Sigmoid colon (tissue), 7 donors: ENCODE measurements around the gene MSANTD3. TPM values are rescaled to one million over a fixed set of nuclear protein-coding genes. Genes with fewer than 3 reads are reported as not detected.
"Not testable (repeated sequence)": the region's sequence is repeated elsewhere in the genome, so short reads cannot be mapped to it uniquely, and the experiment has no call there.

Experiments used
- DNase-seq: peaks from one replicate; pipeline ENCODE4 v3.0.0-alpha.2; 2019
- H3K27ac ChIP-seq, 4 donors: fragments of 200-600 bp; sonication (generic); one replicate each; pipeline ENCODE4 v1.5.1; 2016 to 2019; ENCODE audit warnings: mild to moderate bottlenecking in 1 of 4
- H3K27me3 ChIP-seq, 3 donors: fragments of 200-600 bp; sonication (generic); one replicate each; pipeline ENCODE4 v1.5.1; 2019; ENCODE audit warnings: mild to moderate bottlenecking in 1 of 3
- H3K36me3 ChIP-seq, 4 donors: fragments of 200-600 bp; sonication (generic); one replicate each; pipeline ENCODE4 v1.5.1; 2016 to 2019
- H3K4me1 ChIP-seq, 4 donors: fragments of 200-600 bp; sonication (generic); one replicate each; pipeline ENCODE4 v1.5.1; 2017 to 2019
- H3K4me3 ChIP-seq, 4 donors: fragments of 200-600 bp; sonication (generic); one replicate each; pipeline ENCODE4 v1.5.1; 2017 to 2019; ENCODE audit warnings: mild to moderate bottlenecking in 2 of 4, moderate library complexity in 1 of 4
- H3K9me3 ChIP-seq, 4 donors: fragments of 200-600 bp in 3 of 4; sonication (generic) in 3 of 4; one replicate each; pipeline versions ENCODE4 v1.5.1 to v1.6.1; 2013 to 2019
- EP300 ChIP-seq, 4 donors: sonication (generic); formaldehyde crosslinking; IDR thresholded peaks; one replicate each; pipeline ENCODE4 v1.6.1; 2017; ENCODE audit warnings: antibody characterized with exemption in 4 of 4
- POLR2A ChIP-seq, 2 donors: fragments of 450-650 bp; IDR thresholded peaks; one replicate each; pipeline ENCODE4 v1.6.1; 2016; ENCODE audit warnings: antibody characterized with exemption in 2 of 2, mild to moderate bottlenecking in 2 of 2, moderate library complexity in 2 of 2
- POLR2AphosphoS5 ChIP-seq, 4 donors: sonication (generic); formaldehyde crosslinking; IDR thresholded peaks; one replicate each; pipeline ENCODE4 v1.6.1; 2017; ENCODE audit warnings: antibody characterized with exemption in 4 of 4
- WGBS, 2 donors: extraction: QIAGEN DNeasy Blood & Tissue Kit; methylation state at CpG; one replicate each; pipeline ENCODE4 v1.1.7; 2013; 5-methylcytosine and 5-hydroxymethylcytosine counted together
- intact Hi-C: fragments of 100-400 bp; cut with DNase I; formaldehyde crosslinking; loops from one replicate; pipeline ENCODE4 v1.15.1; 2023
- polyA plus RNA-seq, 3 donors: library from polyadenylated mRNA; stranded (reverse); fragments of 200-250 nt; gene quantifications; one replicate each; pipeline ENCODE4 v1.2.3, GENCODE V29; 2013
- total RNA-seq, 4 donors: library from RNA; depleted of rRNA; stranded (reverse); fragments of >200 nt; gene quantifications; one replicate each; pipeline ENCODE4 v1.1.0, GENCODE V29; 2016
- TF ChIP-seq, protein P1 (sequence below), 4 experiments: fragments of 450-650 bp in 3 of 4; fragments of 200-600 bp in 1 of 4; IDR thresholded peaks; one replicate each; pipeline ENCODE4 v1.5.1; 2016 to 2019; ENCODE audit warnings: antibody characterized with exemption in 4 of 4, mild to moderate bottlenecking in 3 of 4, moderate library complexity in 2 of 4
- donor health status: healthy with polysubstance abuse.
- donor health status: Bipolar disorder and iron deficiency.
- donor health status: healthy.

MSANTD3 gene
- total and polyA plus RNA-seq, 7 donors: 9.2 to 41.8 (median 25.2) TPM

GRCh38 chr9:100432736-100433135 is 5.8 kb downstream of the MSANTD3 start:
- WGBS, 2 donors: 95 to 96% methylated on average over 3 of the region's 3 CpGs
- no peak for DNase-seq
- peaks cover 0 to 30% (median 24%) of the 10 kb centered on the region in 4 donors for H3K4me1 ChIP-seq
- H3K27ac ChIP-seq: no peak overlapping the region
- no peaks in the 10 kb centered on the region for H3K36me3 ChIP-seq
- no peak overlapping the region for H3K4me3 ChIP-seq
- no peaks in the 10 kb centered on the region for H3K27me3 ChIP-seq
- no peaks in the 10 kb centered on the region for H3K9me3 ChIP-seq
- no peak for TF ChIP-seq POLR2A (IDR thresholded peaks at IDR 0.05)
- no peak for TF ChIP-seq EP300 (IDR thresholded peaks at IDR 0.05)
- intact Hi-C loops: no loop called here

DNA sequence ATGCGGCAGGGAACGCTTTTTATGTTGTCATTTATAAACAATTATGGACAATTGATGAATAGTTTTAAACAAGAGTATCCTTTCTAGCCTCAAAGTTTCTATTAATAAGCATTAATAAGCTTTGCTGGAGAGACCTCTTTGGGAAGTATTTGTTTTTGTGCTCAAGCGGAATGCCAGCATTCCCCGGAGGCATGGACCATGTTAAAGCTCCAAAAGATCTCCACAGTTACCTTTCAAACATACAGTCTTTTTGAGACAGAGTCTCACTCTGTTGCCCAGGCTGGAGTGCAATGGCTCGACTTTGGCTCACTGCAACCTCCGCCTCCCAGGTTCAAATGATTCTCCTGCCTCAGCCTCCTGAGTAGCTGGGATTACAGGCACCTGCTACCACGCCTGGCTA is 9.6 kb downstream of the MSANTD3 start:
- DNase-seq: no peak
- Histone ChIP-seq H3K27me3 (no peaks in the 10 kb centered on the region), H3K4me1 (peaks cover 0 to 5% (median 2%) of the 10 kb centered on the region in 4 donors), H3K27ac (no peak overlapping the region), H3K36me3 (no peaks in the 10 kb centered on the region), H3K4me3 (no peak overlapping the region), H3K9me3 (no peaks in the 10 kb centered on the region)
- 84 to 95% methylated on average over 7 of the region's 7 CpGs for WGBS, 2 donors
- intact Hi-C loops: no loop called here
- TF ChIP-seq EP300 (IDR thresholded peaks at IDR 0.05) (no peak), POLR2AphosphoS5 (IDR thresholded peaks at IDR 0.05) (no peak), POLR2A (IDR thresholded peaks at IDR 0.05) (no peak)
- TF ChIP-seq, protein P1, sequence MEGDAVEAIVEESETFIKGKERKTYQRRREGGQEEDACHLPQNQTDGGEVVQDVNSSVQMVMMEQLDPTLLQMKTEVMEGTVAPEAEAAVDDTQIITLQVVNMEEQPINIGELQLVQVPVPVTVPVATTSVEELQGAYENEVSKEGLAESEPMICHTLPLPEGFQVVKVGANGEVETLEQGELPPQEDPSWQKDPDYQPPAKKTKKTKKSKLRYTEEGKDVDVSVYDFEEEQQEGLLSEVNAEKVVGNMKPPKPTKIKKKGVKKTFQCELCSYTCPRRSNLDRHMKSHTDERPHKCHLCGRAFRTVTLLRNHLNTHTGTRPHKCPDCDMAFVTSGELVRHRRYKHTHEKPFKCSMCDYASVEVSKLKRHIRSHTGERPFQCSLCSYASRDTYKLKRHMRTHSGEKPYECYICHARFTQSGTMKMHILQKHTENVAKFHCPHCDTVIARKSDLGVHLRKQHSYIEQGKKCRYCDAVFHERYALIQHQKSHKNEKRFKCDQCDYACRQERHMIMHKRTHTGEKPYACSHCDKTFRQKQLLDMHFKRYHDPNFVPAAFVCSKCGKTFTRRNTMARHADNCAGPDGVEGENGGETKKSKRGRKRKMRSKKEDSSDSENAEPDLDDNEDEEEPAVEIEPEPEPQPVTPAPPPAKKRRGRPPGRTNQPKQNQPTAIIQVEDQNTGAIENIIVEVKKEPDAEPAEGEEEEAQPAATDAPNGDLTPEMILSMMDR (IDR thresholded peaks at IDR 0.05): no peak

- peaks cover 0 to 4% (median 0%) of the 10 kb centered on the region in 4 donors for H3K4me1 ChIP-seq
- intact Hi-C loops: no loop called here
- no peaks in the 10 kb centered on the region for H3K9me3 ChIP-seq
- no peaks in the 10 kb centered on the region for H3K27me3 ChIP-seq
- H3K4me3 ChIP-seq: no peak overlapping the region
- H3K36me3 ChIP-seq: peaks cover 0 to 9% (median 0%) of the 10 kb centered on the region in 4 donors
- DNase-seq: peak; percentile 86
- WGBS, 2 donors: 76 to 77% methylated on average over 1 of the region's 1 CpG
- TF ChIP-seq, protein P1 (IDR thresholded peaks at IDR 0.05): peak; percentile 54 to 98 (median 82)
- no peak for TF ChIP-seq POLR2AphosphoS5 (IDR thresholded peaks at IDR 0.05)
- no peak for TF ChIP-seq EP300 (IDR thresholded peaks at IDR 0.05)
- H3K27ac ChIP-seq: no peak overlapping the region
Measured at GRCh38 chr9:100437860-100438805, 11.2 kb downstream of the MSANTD3 start.

DNA sequence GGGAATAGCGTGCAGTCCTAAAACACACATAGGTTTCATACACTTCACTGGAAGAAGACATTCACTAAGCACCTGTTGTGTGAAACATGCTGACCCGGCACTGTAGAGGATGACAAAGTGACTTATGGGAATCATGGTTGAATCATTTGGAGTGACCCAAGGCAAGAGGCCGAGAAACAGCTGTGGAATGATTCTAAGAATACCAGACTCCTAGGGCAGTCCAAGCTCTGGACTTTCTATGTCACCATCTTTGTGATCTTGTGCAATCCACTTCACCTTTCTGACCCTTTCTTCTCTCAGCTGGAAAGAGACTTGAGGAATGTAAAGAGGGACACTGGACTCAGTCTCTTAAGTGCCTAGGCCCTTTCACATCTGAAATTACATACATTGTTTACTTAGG is 13.1 kb downstream of the MSANTD3 start:
- no peaks in the 10 kb centered on the region for H3K9me3 ChIP-seq
- H3K27ac ChIP-seq: no peak overlapping the region
- no peak for DNase-seq
- H3K4me1 ChIP-seq: peaks cover 0 to 6% (median 0%) of the 10 kb centered on the region in 4 donors
- intact Hi-C loops: no loop called here
- WGBS, 2 donors: 92 to 93% methylated on average over 3 of the region's 3 CpGs
- H3K4me3 ChIP-seq: no peak overlapping the region
- TF ChIP-seq, protein P1 (IDR thresholded peaks at IDR 0.05): no peak
- TF ChIP-seq EP300 (IDR thresholded peaks at IDR 0.05) (no peak), POLR2A (IDR thresholded peaks at IDR 0.05) (no peak), POLR2AphosphoS5 (IDR thresholded peaks at IDR 0.05) (no peak)
- no peaks in the 10 kb centered on the region for H3K27me3 ChIP-seq
- H3K36me3 ChIP-seq: peaks cover 0 to 23% (median 0%) of the 10 kb centered on the region in 4 donors

- H3K27ac ChIP-seq, H3K4me1 ChIP-seq, DNase-seq, intact Hi-C loops, H3K4me3 ChIP-seq, H3K9me3 ChIP-seq, H3K27me3 ChIP-seq: not testable (repeated sequence)
- 89 to 93% methylated on average over 5 of the region's 5 CpGs for WGBS, 2 donors
- peaks cover 0 to 27% (median 0%) of the 10 kb centered on the region in 4 donors for H3K36me3 ChIP-seq
Measured at GRCh38 chr9:100440487-100440886, 13.5 kb downstream of the MSANTD3 start.
